Astrocyte (in vitro differentiated cells and primary cell): Measurements from ENCODE around the gene STOML1. TPM values are rescaled to one million over a fixed set of nuclear protein-coding genes. Genes with fewer than 3 reads are reported as not detected.
A peak's percentile ranks its signal among the peaks of the same experiment; 100 is the strongest.

Source experiments
- DNase-seq: peaks from one replicate; pipeline ENCODE4 v3.0.0-alpha.2; 2010; ENCODE audit warnings: low read depth
- FAIRE-seq: peaks from 2 replicates; lab custom pipeline; 2011; peaks lifted over from hg19 to GRCh38; lab: Jason Lieb, UNC
- H2AFZ ChIP-seq: 2 replicates; pipeline ENCODE4 v1.6.0; 2012; ENCODE audit warnings: low read depth, low read length, inconsistent platforms
- H3K27ac ChIP-seq: 2 replicates; pipeline ENCODE4 v1.5.1; 2011; ENCODE audit warnings: low read depth, low read length, inconsistent platforms
- H3K27me3 ChIP-seq: 2 replicates; pipeline ENCODE4 v1.6.0; 2011; ENCODE audit warnings: low read length, inconsistent platforms; ENCODE audit not compliant: insufficient read depth
- H3K36me3 ChIP-seq: 2 replicates; pipeline ENCODE4 v1.5.1; 2011; ENCODE audit warnings: low read length, inconsistent platforms; ENCODE audit not compliant: insufficient read depth
- H3K4me1 ChIP-seq: 2 replicates; pipeline ENCODE4 v1.5.1; 2011; ENCODE audit warnings: low read length, inconsistent platforms; ENCODE audit not compliant: insufficient read depth
- H3K4me2 ChIP-seq: 2 replicates; pipeline ENCODE4 v1.6.0; 2012; ENCODE audit warnings: low read length, inconsistent platforms
- H3K4me3 ChIP-seq: 2 replicates; pipeline ENCODE4 v1.5.1; 2011; ENCODE audit warnings: low read depth, mild to moderate bottlenecking, low read length, inconsistent platforms; ENCODE audit not compliant: insufficient read depth
- H3K79me2 ChIP-seq: 2 replicates; pipeline ENCODE4 v1.6.0; 2012; ENCODE audit warnings: mild to moderate bottlenecking, low read length, inconsistent platforms; ENCODE audit not compliant: insufficient read depth
- H3K9ac ChIP-seq: 2 replicates; pipeline ENCODE4 v1.6.0; 2012; ENCODE audit warnings: mild to moderate bottlenecking, low read length, inconsistent platforms
- H3K9me3 ChIP-seq: 2 replicates; pipeline ENCODE4 v1.5.1; 2012; ENCODE audit warnings: low read depth, mild to moderate bottlenecking, low read length, inconsistent platforms; ENCODE audit not compliant: insufficient read depth
- H4K20me1 ChIP-seq: 2 replicates; pipeline ENCODE4 v1.6.0; 2012; ENCODE audit warnings: low read length, inconsistent platforms; ENCODE audit not compliant: insufficient read depth
- H3K27ac Mint-ChIP-seq: one replicate; pipeline ENCODE4 v1.8.0; 2021; ENCODE audit warnings: mild to moderate bottlenecking, mixed read lengths; ENCODE audit not compliant: unreplicated experiment
- H3K27me3 Mint-ChIP-seq: one replicate; pipeline ENCODE4 v1.8.0; 2021; ENCODE audit warnings: low read depth, mixed read lengths; ENCODE audit not compliant: unreplicated experiment
- H3K36me3 Mint-ChIP-seq: one replicate; pipeline ENCODE4 v1.8.0; 2021; ENCODE audit warnings: low read depth, mixed read lengths; ENCODE audit not compliant: unreplicated experiment
- H3K4me1 Mint-ChIP-seq: one replicate; pipeline ENCODE4 v1.8.0; 2021; ENCODE audit warnings: low read depth, mixed read lengths; ENCODE audit not compliant: unreplicated experiment
- H3K4me3 Mint-ChIP-seq: one replicate; pipeline ENCODE4 v1.8.0; 2021; ENCODE audit warnings: mild to moderate bottlenecking, moderate library complexity, mixed read lengths; ENCODE audit not compliant: unreplicated experiment
- H3K9me3 Mint-ChIP-seq: one replicate; pipeline ENCODE4 v1.8.0; 2021; ENCODE audit warnings: mild to moderate bottlenecking, mixed read lengths; ENCODE audit not compliant: unreplicated experiment
- CTCF ChIP-seq: IDR thresholded peaks from 2 replicates; pipeline ENCODE4 v1.5.1; 2011; ENCODE audit warnings: low read depth, mild to moderate bottlenecking, inconsistent platforms, low read length, moderate library complexity; ENCODE audit not compliant: insufficient read depth
- EZH2 ChIP-seq: IDR thresholded peaks from 2 replicates; pipeline ENCODE4 v1.6.1; 2012; ENCODE audit warnings: mild to moderate bottlenecking, low read length, inconsistent platforms; ENCODE audit not compliant: insufficient read depth
- total RNA-seq: library from RNA; stranded (reverse); gene quantifications from 2 replicates; pipeline ENCODE4 v1.2.1, GENCODE V29; 2021

The STOML1 gene
- total RNA-seq, 1 donor from 2014 or later: 12.4 TPM

GRCh38 chr15:73952913-73953750 is 39.0 kb downstream of the STOML1 start:
- Histone ChIP-seq H3K79me2 (no peaks in the 10 kb centered on the region), H3K9me3 (no peaks in the 10 kb centered on the region), H3K4me3 (no peak overlapping the region), H3K4me1 (peaks cover 39% of the 10 kb centered on the region), H2AFZ (no peak overlapping the region), H4K20me1 (peaks cover 4% of the 10 kb centered on the region), H3K36me3 (peaks cover 31% of the 10 kb centered on the region), H3K27ac (no peak overlapping the region), H3K27me3 (no peaks in the 10 kb centered on the region), H3K4me2 (no peak overlapping the region), H3K9ac (no peak overlapping the region)
- H3K36me3 Mint-ChIP-seq: peaks cover 14% of the 10 kb centered on the region
- FAIRE-seq (no peak), DNase-seq (no peak)
- peaks cover 51% of the 10 kb centered on the region for H3K4me1 Mint-ChIP-seq
- H3K27ac Mint-ChIP-seq: peak overlapping the region; percentile 18
- no peak overlapping the region for H3K4me3 Mint-ChIP-seq
- H3K9me3 Mint-ChIP-seq: no peaks in the 10 kb centered on the region
- no peak for TF ChIP-seq CTCF
- TF ChIP-seq EZH2: no peak
- H3K27me3 Mint-ChIP-seq: peaks cover 2% of the 10 kb centered on the region

GRCh38 chr15:73952171-73952912 is 39.8 kb downstream of the STOML1 start:
- DNase-seq (no peak), FAIRE-seq (no peak)
- Histone ChIP-seq H3K27me3 (no peaks in the 10 kb centered on the region), H3K36me3 (peaks cover 35% of the 10 kb centered on the region), H3K4me1 (peaks cover 36% of the 10 kb centered on the region), H3K4me3 (no peak overlapping the region), H2AFZ (no peak overlapping the region), H3K4me2 (no peak overlapping the region), H3K27ac (no peak overlapping the region), H4K20me1 (peaks cover 5% of the 10 kb centered on the region), H3K9me3 (no peaks in the 10 kb centered on the region), H3K79me2 (no peaks in the 10 kb centered on the region), H3K9ac (peak overlapping the region; percentile 76)
- no peaks in the 10 kb centered on the region for H3K9me3 Mint-ChIP-seq
- peaks cover 47% of the 10 kb centered on the region for H3K4me1 Mint-ChIP-seq
- TF ChIP-seq CTCF: no peak
- H3K27ac Mint-ChIP-seq: peak overlapping the region; percentile 66
- H3K27me3 Mint-ChIP-seq: peaks cover 2% of the 10 kb centered on the region
- H3K36me3 Mint-ChIP-seq: peaks cover 20% of the 10 kb centered on the region
- no peak overlapping the region for H3K4me3 Mint-ChIP-seq
